ENCODE measurements around the gene MASP2.
"Not testable (repeated sequence)": the region's sequence is repeated elsewhere in the genome, so short reads cannot be mapped to it uniquely, and the experiment has no call there.

MASP2 gene

GRCh38 chr1:11058595-11059154 lies 11.6 kb upstream of the MASP2 start:
- no peak for DNase-seq (ENCODE audit: low spot score)

DNA sequence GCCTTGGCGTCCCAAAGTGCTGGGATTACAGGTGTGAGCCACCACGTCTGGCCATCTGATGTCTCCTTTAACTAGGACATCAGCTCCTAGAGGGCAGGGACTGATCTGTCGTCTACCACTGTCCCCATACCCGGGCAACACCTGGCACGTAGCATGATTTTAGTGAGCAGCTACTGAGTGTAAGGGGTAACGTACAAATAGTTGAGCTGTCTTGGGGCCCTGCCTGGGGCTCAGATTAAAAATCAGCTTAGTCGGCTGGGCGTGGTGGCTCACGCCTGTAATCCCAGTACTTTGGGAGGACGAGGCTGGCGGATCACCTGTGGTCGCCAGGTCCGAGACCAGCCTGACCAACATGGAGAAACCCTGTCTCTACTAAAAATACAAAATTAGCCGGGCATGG lies 11.0 kb upstream of the MASP2 start:
- no peak for DNase-seq (ENCODE audit: low spot score)

DNA sequence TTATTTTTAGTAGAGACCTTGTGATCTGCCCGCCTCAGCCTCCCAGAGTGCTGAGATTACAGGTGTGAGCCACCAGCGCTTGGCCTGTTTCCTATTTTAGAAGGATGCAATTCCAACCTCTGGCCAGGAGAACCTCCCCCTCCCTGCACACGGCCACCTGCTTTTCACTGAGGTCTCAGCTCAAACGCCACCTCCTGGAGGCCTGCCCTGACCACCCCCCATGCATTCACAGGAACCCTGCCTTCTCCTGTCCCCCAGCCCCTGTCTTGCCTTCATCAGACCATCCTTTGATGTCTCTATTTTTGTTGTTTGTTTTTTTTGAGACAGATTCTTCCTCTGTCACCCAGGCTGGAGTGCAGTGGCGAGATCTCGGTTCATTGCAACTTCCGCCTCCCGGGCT lies 10.4 kb upstream of the MASP2 start:
- no peak for DNase-seq (ENCODE audit: low spot score)

DNA sequence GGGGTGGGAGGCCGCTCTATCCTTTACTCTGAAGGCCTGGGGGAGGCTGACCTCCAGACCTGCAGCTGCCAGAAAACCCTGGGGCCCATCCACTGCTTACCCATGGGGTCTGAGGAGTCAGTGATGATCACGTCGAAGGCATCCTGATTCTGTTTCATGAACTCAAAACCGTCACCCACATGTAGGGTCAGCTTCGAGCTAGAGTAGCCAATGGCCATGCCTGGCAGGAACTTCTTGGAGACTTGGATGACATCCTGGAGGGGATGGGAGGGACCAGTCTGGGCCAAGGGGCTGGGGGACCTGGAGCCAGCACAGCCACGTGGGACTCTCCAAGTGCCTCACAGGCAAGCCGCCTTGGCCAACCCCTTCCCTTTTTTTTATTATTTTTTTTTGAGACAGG lies 9.5 kb upstream of the MASP2 start:
- no peak for DNase-seq (ENCODE audit: low spot score)

- DNase-seq (ENCODE audit: low spot score), result no peak
Observed at GRCh38 chr1:11055676-11056075, 8.6 kb upstream of the MASP2 start.

DNA sequence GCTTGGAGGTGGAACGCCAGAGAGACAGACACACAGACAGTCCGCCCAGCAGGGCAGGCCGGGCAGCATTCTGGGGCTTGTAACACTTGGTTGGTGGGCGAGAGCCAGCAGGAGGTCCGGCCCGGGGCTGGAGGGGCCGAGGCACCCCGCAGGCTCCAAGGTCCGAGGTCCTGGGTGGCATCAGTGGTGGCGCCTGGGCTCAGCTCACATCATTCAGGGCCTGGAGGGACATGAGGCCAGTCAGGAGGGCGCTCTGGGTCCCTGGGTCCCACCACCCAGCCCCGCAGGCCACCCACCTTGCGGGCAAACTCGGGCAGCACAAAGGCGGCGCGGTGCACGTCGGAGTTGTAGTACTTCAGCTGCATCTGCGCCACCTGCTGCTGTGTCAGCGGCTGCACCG lies 7.6 kb upstream of the MASP2 start:
- DNase-seq (ENCODE audit: low spot score), result no peak

DNA sequence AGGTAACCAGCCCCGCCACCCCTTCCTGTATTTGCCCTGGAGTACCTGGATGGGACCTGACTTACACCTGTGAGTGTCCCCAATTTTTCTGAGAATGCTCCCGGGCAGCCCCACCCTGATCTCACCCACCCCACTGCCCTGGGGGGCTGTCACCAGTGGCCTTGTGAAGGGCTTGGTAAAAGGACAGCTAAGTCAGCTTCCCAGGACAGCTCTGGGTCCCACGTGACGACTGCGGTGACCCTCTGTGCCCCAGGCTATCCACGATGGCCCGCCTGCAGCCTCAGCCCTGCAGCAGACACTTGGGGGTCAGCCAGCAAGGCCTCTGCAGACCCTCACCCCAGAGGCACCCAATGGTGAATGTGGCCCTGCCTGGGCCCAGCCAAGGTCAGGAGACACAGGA lies 7.1 kb upstream of the MASP2 start:
- no peak for DNase-seq (ENCODE audit: low spot score)

DNA sequence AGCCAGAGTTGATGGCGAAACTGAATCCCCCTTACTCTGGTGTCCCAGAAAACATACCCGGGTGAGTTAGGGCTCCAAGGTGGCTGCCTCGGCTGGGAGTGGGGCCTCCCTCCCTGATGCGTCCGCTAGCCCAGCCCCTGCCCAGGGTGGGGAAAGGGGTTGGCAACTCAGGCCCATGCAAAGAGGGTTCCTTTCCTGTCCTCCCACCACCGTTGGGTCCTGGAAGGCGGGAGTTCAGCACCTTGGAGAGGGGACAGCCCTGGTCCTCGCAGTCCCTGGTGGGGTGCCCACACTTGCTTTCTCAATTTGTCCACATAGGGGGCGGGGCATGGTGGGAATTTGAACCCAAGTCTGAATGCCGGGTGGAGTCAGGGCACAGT lies 6.7 kb upstream of the MASP2 start:
- DNase-seq (ENCODE audit: low spot score), result peak; percentile 69

DNA sequence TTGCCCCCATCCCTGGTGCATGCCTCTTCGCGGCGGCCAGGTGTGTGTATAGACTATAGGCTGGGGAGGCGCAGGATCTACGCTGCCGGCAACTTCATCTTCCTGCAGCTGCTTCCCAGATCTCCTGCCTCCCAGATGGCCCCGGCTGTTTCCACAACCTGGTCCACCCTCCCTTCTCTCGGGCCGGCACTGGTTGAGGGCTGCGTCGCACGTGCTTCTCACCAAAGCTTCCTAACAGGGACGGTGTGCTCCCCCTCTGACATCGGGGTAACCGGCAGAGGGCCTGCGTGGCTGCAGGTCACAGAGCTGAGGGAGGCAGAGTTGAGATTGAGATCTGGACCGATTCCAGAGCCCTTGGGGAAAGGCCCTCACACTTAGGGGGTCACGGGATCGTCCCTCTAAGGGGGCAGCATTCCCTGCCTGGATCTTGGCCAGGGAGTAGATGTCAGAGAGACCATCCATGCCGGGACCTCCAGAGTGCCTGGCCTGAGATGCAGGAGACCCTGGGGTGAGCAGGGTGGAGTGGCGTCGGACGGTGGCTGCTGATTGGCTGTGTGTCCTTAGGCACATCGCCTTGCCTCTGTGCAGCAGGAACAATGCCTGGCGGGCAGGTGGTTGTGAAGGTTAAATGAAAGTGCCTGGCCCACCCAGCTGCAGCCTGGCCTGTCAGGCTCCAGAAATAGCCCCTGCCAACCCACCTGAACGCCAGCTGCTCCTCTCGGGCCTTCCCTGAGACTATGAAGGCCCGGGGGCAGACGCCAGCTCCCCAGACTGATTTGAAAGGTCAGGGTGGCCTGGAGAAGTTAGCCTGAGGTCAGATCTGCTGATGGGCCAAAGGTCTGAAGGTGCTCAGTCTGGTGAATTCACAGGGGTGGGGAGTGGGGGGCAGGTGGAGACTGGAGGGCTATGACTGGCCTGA lies 6.1 kb upstream of the MASP2 start:
- DNase-seq (ENCODE audit: low spot score), result no peak

DNA sequence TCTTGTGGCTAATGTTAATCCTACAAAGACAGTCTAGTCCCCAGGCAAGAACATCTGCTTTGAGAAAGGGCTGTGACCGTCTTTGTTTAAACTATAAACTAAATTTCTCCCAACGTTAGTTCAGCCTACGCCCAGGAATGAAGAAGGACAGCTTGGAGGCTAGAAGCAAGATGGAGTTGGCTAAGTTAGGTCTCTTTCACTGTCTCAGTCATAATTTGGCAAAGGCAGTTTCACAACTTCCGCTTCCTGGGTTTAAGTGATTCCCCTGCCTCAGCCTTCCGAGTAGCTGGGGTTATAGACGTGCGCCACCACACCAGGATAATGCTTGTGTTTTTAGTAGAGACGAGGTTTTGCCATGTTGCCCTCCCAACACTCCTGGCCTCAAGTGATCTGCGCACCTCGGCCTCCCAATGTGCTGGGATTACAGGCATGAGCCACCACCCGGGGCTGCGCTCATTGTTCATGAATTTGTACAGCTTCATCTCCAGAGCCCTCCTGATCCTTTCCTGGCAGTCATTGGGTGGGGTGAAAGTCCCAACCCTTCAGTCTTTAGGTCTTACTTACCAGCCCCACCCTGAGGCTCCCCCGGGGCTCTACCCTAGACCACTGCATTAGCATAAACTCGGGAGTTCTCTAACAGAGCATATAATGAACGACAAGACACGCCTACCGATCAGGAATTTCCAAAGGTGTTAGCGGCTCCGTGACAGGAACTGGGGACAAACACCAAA lies 4.9 kb upstream of the MASP2 start:
- no peak for DNase-seq (ENCODE audit: low spot score)

GRCh38 chr1:11051121-11051520 lies 4.1 kb upstream of the MASP2 start:
- not testable (repeated sequence) for DNase-seq (ENCODE audit: low spot score)

GRCh38 chr1:11046270-11046566 lies 821 bp downstream of the MASP2 start:
- no peak for DNase-seq (ENCODE audit: low spot score)

DNA sequence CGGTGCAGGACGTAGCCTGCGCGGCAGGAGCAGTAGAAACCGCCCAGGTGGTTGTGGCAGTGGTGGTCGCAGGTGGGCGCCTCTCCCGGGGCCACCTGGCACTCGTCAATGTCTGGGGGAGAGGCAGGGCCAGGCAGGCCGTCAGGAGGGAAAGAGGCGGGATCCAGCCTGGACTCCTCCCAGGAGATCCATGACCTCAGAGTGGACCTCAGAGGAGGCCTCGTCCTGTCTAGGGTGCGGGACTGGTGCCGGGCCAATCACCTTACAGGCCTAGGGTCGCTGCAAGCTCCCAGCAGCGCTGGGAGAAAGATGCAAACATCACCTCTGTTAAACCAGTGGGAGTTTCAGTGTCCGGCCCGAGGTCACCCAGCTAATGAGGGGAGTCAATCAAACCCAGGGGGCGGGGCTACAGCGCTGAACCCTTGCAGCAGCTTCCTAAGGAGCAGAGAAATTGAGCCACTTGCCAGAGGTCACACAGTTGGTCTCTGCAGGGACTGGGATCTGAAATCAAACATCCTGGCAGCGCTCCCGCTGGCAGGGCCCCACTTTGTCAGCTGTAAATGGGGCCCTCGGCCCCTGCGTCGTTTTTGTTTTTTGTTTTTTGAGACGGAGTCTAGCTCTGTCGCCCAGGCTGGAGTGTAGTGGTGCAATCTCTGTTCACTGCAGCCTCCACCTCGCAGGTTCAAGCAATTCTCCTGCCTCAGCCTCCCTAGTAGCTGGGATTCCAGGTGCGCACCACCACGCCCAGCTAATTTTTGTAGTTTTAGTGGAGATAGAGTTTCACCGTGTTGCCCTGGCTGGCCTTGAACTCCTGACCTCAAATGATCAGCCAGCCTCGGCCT lies 1.4 kb downstream of the MASP2 start:
- peak; percentile 69 for DNase-seq (ENCODE audit: low spot score)

DNA sequence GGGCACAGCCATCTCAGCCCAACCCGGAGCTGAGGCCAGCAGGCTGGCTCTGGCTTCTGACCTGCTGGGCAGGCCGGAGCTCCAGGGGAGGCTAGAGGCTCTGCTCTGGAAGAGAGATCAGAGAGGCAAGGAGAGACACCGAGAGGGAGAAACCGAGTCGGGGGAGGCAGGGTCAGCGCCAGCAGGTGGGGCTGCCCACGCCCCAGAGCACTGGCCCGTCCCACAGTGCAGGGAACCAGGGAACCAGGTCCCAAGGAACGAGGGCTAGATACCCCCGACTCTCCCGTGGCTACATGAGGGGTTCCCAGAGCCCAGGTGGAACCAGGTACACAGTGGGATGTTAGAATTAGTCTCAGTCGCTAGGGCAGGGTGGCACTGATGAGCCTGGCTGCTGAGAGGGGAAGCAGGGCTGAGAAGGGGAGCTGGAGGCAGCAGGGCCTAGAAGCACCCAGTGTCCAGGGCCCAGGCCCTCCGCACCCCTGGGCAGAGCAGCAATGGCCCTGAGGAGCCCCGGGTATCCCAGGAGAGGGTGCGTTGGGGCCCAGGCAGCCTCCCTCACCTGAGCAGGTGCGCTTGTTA lies 2.1 kb downstream of the MASP2 start:
- no peak for DNase-seq (ENCODE audit: low spot score)

DNA sequence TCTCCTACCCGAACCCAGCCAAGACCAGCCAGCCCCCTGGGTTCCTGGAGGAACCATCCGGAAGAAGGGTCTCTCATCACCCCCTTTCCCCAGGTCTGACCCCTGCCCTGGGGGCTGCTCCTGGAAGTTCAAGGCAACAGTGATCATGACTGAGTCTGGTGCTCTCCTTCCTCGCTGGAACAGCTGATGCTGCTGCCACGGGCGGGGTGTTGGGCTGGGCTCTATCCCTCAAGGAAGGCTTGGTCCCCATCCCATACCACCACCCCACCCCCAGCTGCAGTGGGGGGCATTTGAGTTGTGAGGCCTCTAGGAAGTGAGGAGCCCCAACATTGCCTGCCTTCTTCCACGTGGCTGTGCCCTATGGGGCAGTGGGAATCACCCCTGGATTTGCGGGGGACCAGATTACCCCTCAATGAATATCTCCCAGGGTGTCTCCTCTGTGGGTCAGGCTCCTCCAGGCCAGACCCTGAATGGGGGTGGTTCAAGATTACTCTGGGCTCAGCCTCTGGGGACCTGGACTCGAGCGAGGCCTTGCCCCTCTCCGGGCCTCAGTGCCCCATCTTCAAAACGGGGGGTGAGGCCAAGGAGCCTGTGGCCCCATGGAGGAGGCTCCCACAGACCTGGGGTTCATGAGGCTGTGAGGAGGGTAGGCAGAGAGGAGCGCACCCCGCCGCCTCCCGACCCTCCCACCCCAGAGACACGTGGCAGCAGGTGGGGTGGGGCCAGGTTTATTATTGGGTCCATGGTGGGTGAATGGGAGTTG lies 2.8 kb downstream of the MASP2 start:
- no peak for DNase-seq (ENCODE audit: low spot score)

DNA sequence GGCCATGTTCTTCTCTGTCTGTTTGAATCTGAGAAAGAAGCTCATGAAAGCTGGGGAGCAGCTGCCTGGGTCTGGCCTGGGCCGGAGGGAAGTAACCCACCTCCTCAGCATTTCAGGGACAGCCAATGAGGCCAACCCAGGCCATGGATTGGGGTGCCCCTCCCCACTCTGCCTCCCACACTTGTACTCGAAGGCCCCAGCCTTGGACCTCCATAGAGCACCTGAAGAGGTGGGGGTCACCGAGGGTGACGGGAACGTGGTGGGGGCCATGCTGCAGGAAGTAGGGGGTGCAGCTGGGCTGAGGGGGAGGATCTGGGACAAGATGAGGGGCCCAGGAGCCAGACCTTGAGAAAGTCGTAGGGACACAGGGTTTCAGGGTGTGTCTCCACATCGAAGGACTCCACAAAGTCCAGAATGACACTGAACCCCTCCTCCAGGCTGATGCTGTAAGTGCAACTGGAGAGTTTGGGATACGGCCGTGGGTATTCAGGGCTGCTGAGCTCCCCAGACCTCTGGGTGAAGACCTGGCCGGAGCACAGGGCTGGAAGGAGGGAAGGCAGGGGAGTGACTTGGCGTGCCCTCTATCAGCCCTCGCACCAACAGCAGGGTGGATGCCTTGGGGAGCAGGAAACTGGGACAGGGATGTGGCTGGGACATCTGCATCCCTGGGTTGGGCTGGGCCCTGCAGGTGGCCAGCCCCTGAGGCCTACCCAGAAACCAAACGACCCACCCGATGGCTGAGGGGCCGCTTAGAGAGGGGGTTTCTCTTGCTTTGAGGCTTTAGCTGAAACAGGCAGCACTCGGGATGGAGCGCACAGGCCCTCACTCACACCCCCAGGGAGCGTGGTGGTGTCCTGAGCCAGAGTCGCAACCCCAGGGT lies 3.8 kb downstream of the MASP2 start:
- DNase-seq (ENCODE audit: low spot score), result no peak

DNA sequence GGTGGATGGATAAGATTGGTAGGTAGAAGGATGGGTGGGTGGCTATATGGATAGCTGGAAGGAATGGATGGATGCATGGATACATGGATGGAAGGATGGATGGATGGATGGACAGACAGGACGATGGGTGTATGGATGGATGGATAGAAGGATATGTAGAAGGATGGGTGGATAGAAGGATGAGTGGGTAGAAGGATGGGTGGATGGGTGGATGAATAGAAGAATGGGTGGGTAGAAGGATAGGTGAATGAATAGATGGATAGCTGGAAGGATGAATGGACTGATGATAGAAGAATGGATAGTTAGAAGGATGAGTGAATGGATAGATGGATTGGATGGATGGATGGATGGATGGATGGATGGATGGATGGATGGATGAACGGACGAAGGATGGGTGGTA lies 5.0 kb downstream of the MASP2 start:
- no peak for DNase-seq (ENCODE audit: low spot score)

- no peak for DNase-seq (ENCODE audit: low spot score)
Observed at GRCh38 chr1:11041048-11041447, 6.0 kb downstream of the MASP2 start.

- not testable (repeated sequence) for DNase-seq (ENCODE audit: low spot score)
Observed at GRCh38 chr1:11040105-11040429, 7.0 kb downstream of the MASP2 start.

DNA sequence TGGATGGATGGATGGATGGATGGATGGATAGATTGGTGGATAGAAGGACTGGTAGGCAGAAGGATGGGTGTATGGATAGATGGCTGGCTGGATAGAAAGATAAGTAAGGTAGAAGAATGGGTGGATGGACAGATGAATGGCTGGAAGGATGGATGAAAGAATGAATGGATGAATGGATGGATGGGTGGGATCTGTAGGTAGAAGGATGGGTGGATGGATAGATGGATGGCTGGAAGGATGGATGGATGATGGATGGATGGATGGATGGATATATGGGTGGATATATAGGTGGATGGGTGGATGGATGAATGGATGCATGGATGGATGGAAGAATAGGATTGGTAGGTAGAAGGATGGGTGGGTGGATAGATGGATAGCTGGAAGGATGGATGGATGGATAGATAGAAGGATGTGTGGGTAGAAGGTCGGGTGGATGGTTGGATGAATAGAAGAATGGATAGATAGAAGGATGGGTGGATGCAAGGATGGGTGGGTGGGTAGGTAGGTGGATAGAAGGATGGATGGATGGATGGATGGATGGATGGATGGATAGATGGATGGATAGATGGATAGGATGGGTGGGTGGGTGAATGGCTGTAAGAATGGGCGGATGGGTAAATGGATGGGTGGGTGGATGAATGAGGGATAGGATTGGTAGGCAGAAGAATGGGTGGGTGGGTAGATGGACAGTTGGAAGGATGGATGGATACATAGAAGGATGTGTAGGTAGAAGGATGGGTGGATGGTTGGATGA lies 7.5 kb downstream of the MASP2 start:
- DNase-seq (ENCODE audit: low spot score), result no peak

All from ecto neural progenitor cell (in vitro differentiated cells).